HG03095 (cell line): ENCODE measurements around the gene CRYBG2.
"Not testable (repeated sequence)": the region's sequence is repeated elsewhere in the genome, so short reads cannot be mapped to it uniquely, and the experiment has no call there.

Experiments used
- ATAC-seq: cut with Tn5 transposase; IDR thresholded peaks from one replicate; pipeline ENCODE4 v1.9.1; 2021; ENCODE audit warnings: moderate library complexity; ENCODE audit not compliant: unreplicated experiment

Gene CRYBG2

GRCh38 chr1:26372611-26373010, 18.7 kb upstream of the CRYBG2 start, which contains the start of gene ZNF683:
ZNF683 (minus strand) TSS chr1:26372750; CDS start chr1:26368571, 4,179 bp downstream.
- not testable (repeated sequence) for ATAC-seq

- no peak for ATAC-seq
Measured at GRCh38 chr1:26372039-26372438, 18.1 kb upstream of the CRYBG2 start.

- no peak for ATAC-seq
Measured at GRCh38 chr1:26370591-26371382, 16.9 kb upstream of the CRYBG2 start.

GRCh38 chr1:26368486-26368885, 14.6 kb upstream of the CRYBG2 start:
- no peak for ATAC-seq

GRCh38 chr1:26368006-26368405, 14.1 kb upstream of the CRYBG2 start:
- ATAC-seq = no peak

GRCh38 chr1:26367441-26367840, 13.5 kb upstream of the CRYBG2 start:
- no peak for ATAC-seq

- no peak for ATAC-seq
Measured at GRCh38 chr1:26364956-26365355, 11.0 kb upstream of the CRYBG2 start.

- ATAC-seq = no peak
Measured at GRCh38 chr1:26363549-26364448, 9.9 kb upstream of the CRYBG2 start.

- ATAC-seq = no peak
Measured at GRCh38 chr1:26362331-26362730, 8.4 kb upstream of the CRYBG2 start.

GRCh38 chr1:26361605-26362122, 7.7 kb upstream of the CRYBG2 start:
- ATAC-seq = no peak

GRCh38 chr1:26360807-26361604, 7.1 kb upstream of the CRYBG2 start:
- ATAC-seq = no peak

- ATAC-seq = no peak
Measured at GRCh38 chr1:26359981-26360806, 6.3 kb upstream of the CRYBG2 start.

GRCh38 chr1:26358411-26359384, 4.8 kb upstream of the CRYBG2 start:
- no peak for ATAC-seq

- ATAC-seq = no peak
Measured at GRCh38 chr1:26357121-26357602, 3.2 kb upstream of the CRYBG2 start.

GRCh38 chr1:26356106-26356505, 2.2 kb upstream of the CRYBG2 start:
- ATAC-seq = no peak

GRCh38 chr1:26354972-26355371, 1.0 kb upstream of the CRYBG2 start:
- no peak for ATAC-seq

GRCh38 chr1:26353210-26353859, 595 bp downstream of the CRYBG2 start:
- ATAC-seq = no peak

GRCh38 chr1:26352338-26352679, 1.6 kb downstream of the CRYBG2 start:
- no peak for ATAC-seq
